B cell (primary cell): Measurements from ENCODE around the gene MTMR10. TPM values are rescaled to one million over a fixed set of nuclear protein-coding genes. Genes with fewer than 3 reads are reported as not detected.
A peak's percentile ranks its signal among the peaks of the same experiment; 100 is the strongest.

Experiments
- ATAC-seq: fragments of 200-7000 bp; cut with Tn5 transposase; one replicate; pipeline ENCODE4 v1.10.0; 2021; ENCODE audit warnings: low read depth, mild to moderate bottlenecking, moderate number of reproducible peaks, moderate library complexity
- CTCF ChIA-PET: fragments of 350-600 bp; sonication (Branson Sonifier 250); formaldehyde crosslinking; loops from one replicate; lab custom pipeline; 2021; ENCODE audit warnings: antibody characterized with exemption, inconsistent platforms; lab: Charles Lee
- POLR2A ChIA-PET: fragments of 350-600 bp; sonication (Branson Sonifier 250); formaldehyde crosslinking; loops from one replicate; lab custom pipeline; 2021; ENCODE audit warnings: antibody characterized with exemption; lab: Charles Lee
- DNase-seq: peaks from one replicate; pipeline ENCODE4 v3.0.0; 2013
- H2AFZ ChIP-seq: 2 replicates; pipeline ENCODE4 v1.6.1; 2012; ENCODE audit warnings: mild to moderate bottlenecking, low read depth, low read length; ENCODE audit not compliant: insufficient read depth, poor library complexity, severe bottlenecking
- H3K27ac ChIP-seq, 2 donors: 1 replicate in 1 of 2; 2 replicates in 1 of 2; pipeline ENCODE4 v1.5.1; 2012 to 2013; ENCODE audit warnings: low read length in 2 of 2, mild to moderate bottlenecking in 2 of 2, moderate library complexity in 1 of 2
- H3K27me3 ChIP-seq, 4 experiments: fragments of 200-600 bp in 1 of 4; sonication (generic) in 1 of 4; replicated peaks in 1 of 4; 1 replicate in 2 of 4; 2 replicates in 2 of 4; pipeline versions ENCODE4 v1.6.1 to v1.7.0; 2013 to 2016; ENCODE audit warnings: low read length in 3 of 4, mild to moderate bottlenecking in 2 of 4, mixed read lengths in 1 of 4, moderate library complexity in 1 of 4; ENCODE audit not compliant: insufficient read depth in 4 of 4, control insufficient read depth in 3 of 4; ENCODE audit errors: control extremely low read depth in 1 of 4
- H3K36me3 ChIP-seq, 2 experiments: replicated peaks in 1 of 2; 1 replicate in 1 of 2; 2 replicates in 1 of 2; pipeline versions ENCODE4 v1.6.1 to v1.7.1; 2013; ENCODE audit warnings: low read length in 1 of 2; ENCODE audit not compliant: insufficient read depth in 2 of 2, control insufficient read depth in 1 of 2; ENCODE audit errors: control extremely low read depth in 1 of 2, extremely low read depth in 1 of 2
- H3K4me1 ChIP-seq, 2 donors: fragments of 200-600 bp in 1 of 2; sonication (generic) in 1 of 2; 1 replicate in 1 of 2; 2 replicates in 1 of 2; pipeline versions ENCODE4 v1.5.1 to v1.6.1; 2013 to 2017; ENCODE audit warnings: low read length in 2 of 2; ENCODE audit not compliant: control insufficient read depth in 2 of 2, insufficient read depth in 2 of 2
- H3K4me2 ChIP-seq: replicated peaks from 2 replicates; pipeline ENCODE3; 2012; ENCODE audit warnings: mild to moderate bottlenecking, low read depth, low read length; ENCODE audit not compliant: poor library complexity, severe bottlenecking
- H3K4me3 ChIP-seq, 5 experiments: fragments of 200-600 bp in 1 of 5; sonication (generic) in 1 of 5; 1 replicate in 3 of 5; 2 replicates in 2 of 5; pipeline versions ENCODE4 v1.5.1 to v1.7.0; 2011 to 2016; ENCODE audit warnings: low read length in 4 of 5, mild to moderate bottlenecking in 4 of 5, low read depth in 2 of 5, control low read depth in 1 of 5, moderate library complexity in 1 of 5; ENCODE audit not compliant: insufficient read depth in 1 of 5; ENCODE audit errors: control extremely low read depth in 1 of 5, extremely low read depth in 1 of 5
- H3K79me2 ChIP-seq: fragments of 200-600 bp; sonication (generic); one replicate; pipeline ENCODE4 v1.6.0; 2016; ENCODE audit warnings: low read length; ENCODE audit not compliant: control insufficient read depth, insufficient read depth
- H3K9ac ChIP-seq: fragments of 200-600 bp; sonication (generic); 2 replicates; pipeline ENCODE4 v1.6.1; 2017; ENCODE audit warnings: mild to moderate bottlenecking, low read length, moderate library complexity
- H3K9me3 ChIP-seq, 3 donors: one replicate each; pipeline versions ENCODE4 v1.6.1 to v1.7.1; 2013; ENCODE audit warnings: low read length in 2 of 3; ENCODE audit not compliant: control insufficient read depth in 2 of 3, insufficient read depth in 1 of 3; ENCODE audit errors: control extremely low read depth in 1 of 3
- H4K20me1 ChIP-seq: 2 replicates; pipeline ENCODE4 v1.6.0; 2012; ENCODE audit warnings: mild to moderate bottlenecking, low read length; ENCODE audit not compliant: insufficient read depth, control insufficient read depth, poor library complexity, severe bottlenecking
- H3K27ac Mint-ChIP-seq: one replicate; pipeline ENCODE4 v1.8.0; 2021; ENCODE audit warnings: mixed read lengths
- H3K27me3 Mint-ChIP-seq: one replicate; pipeline ENCODE4 v1.8.0; 2021; ENCODE audit warnings: mixed read lengths
- H3K4me1 Mint-ChIP-seq: one replicate; pipeline ENCODE4 v1.8.0; 2021; ENCODE audit warnings: mixed read lengths
- H3K4me3 Mint-ChIP-seq: one replicate; pipeline ENCODE4 v1.8.0; 2021; ENCODE audit warnings: mixed read lengths
- H3K9me3 Mint-ChIP-seq: one replicate; pipeline ENCODE4 v1.8.0; 2022; ENCODE audit warnings: mixed read lengths; ENCODE audit not compliant: insufficient read depth
- CTCF ChIP-seq: fragments of 200-600 bp; IDR thresholded peaks from one replicate; pipeline ENCODE4 v1.8.0; 2022; ENCODE audit warnings: antibody characterized with exemption, mild to moderate bottlenecking
- EZH2 ChIP-seq: IDR thresholded peaks from 2 replicates; pipeline ENCODE4 v1.6.1; 2012; ENCODE audit warnings: borderline replicate concordance, low read depth, mild to moderate bottlenecking, moderate library complexity, low read length; ENCODE audit not compliant: insufficient read depth, poor library complexity, severe bottlenecking
- WGBS: methylation state at CpG from one replicate; pipeline ENCODE4 v1.1.5; 2013; ENCODE audit warnings: missing lambda C conversion rate; ENCODE audit not compliant: insufficient coverage; 5-methylcytosine and 5-hydroxymethylcytosine counted together
- intact Hi-C: fragments of 100-400 bp; cut with micrococcal nuclease; formaldehyde crosslinking; loops from one replicate; pipeline ENCODE4 v1.10.0; 2022
- polyA plus RNA-seq: library from polyadenylated mRNA; depleted of rRNA; stranded (reverse); fragments of >200 nt; gene quantifications from 2 replicates; pipeline ENCODE4 v1.2.3, GENCODE V29; 2012
- total RNA-seq, 2 donors: library from RNA; stranded (reverse); fragments of 120-200 nt in 1 of 2; gene quantifications; 1 replicate in 1 of 2; 2 replicates in 1 of 2; pipeline versions ENCODE4 v1.2.3 to v1.2.4, GENCODE V29; 2013 to 2022

Gene MTMR10
- total and polyA plus RNA-seq, 2 donors (not counting 1 experiment from before 2014, with no cell fraction given): 27.9 to 50.2 TPM

- Histone ChIP-seq H3K36me3 (peaks cover 3 to 34% of the 10 kb centered on the region in 2 experiments), H3K9ac (no peak overlapping the region), H3K9me3 (no peaks in the 10 kb centered on the region), H3K79me2 (no peaks in the 10 kb centered on the region), H4K20me1 (no peaks in the 10 kb centered on the region), H3K27me3 (no peaks in the 10 kb centered on the region), H3K4me2 (no peak overlapping the region), H3K4me3 (no peak overlapping the region), H3K4me1 (peaks cover 0 to 5% of the 10 kb centered on the region in 2 donors), H3K27ac (no peak overlapping the region), H2AFZ (no peak overlapping the region)
- H3K27me3 Mint-ChIP-seq: no peaks in the 10 kb centered on the region
- intact Hi-C loops: no loop called here
- no peak overlapping the region for H3K4me3 Mint-ChIP-seq
- DNase-seq (no peak), ATAC-seq (peak; percentile 17)
- ChIA-PET POLR2A (no interaction called here), CTCF (interaction anchor here (5.3 kb wide), 1 partner anchor 199 kb away, joined by 29 read pairs; no protein-coding TSS in a partner anchor)
- no peak for TF ChIP-seq CTCF
- TF ChIP-seq EZH2: no peak
- peaks cover 17% of the 10 kb centered on the region for H3K4me1 Mint-ChIP-seq
- H3K9me3 Mint-ChIP-seq: no peaks in the 10 kb centered on the region
- peak overlapping the region; percentile 46 for H3K27ac Mint-ChIP-seq
- WGBS: 72% methylated on average over 8 of the region's 8 CpGs
Measured at GRCh38 chr15:30930422-30930821, 61.0 kb downstream of the MTMR10 start.

DNA sequence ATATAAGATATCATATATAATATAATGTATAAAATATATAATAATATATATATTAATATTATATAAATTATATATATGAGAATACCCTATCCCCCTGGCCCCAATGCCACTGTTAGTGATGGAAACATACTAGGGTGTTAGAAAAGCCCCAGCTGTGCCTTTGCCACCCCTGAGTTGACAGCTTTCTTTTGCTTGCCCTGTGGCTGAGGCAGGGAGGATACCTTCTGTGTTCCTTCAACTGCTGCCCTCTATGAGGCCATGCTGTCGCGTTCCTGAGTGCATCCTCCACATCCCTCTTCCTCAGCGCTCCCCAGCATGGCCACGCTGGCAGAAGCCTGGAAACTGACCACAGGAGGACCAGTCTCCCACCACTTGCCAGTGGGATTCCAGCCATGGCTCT is 61.4 kb downstream of the MTMR10 start:
- ChIA-PET CTCF (no interaction called here), POLR2A (no interaction called here)
- no peaks in the 10 kb centered on the region for H3K9me3 Mint-ChIP-seq
- peaks cover 17% of the 10 kb centered on the region for H3K4me1 Mint-ChIP-seq
- Histone ChIP-seq H3K79me2 (no peaks in the 10 kb centered on the region), H3K36me3 (peaks cover 3 to 38% of the 10 kb centered on the region in 2 experiments), H4K20me1 (no peaks in the 10 kb centered on the region), H3K4me1 (peaks cover 0 to 5% of the 10 kb centered on the region in 2 donors), H3K27ac (no peak overlapping the region), H3K4me2 (no peak overlapping the region), H3K9me3 (no peaks in the 10 kb centered on the region), H3K4me3 (no peak overlapping the region), H3K27me3 (no peaks in the 10 kb centered on the region), H3K9ac (no peak overlapping the region), H2AFZ (no peak overlapping the region)
- TF ChIP-seq EZH2 (no peak), CTCF (no peak)
- no peaks in the 10 kb centered on the region for H3K27me3 Mint-ChIP-seq
- intact Hi-C loops: no loop called here
- DNase-seq: no peak
- H3K4me3 Mint-ChIP-seq: no peak overlapping the region
- ATAC-seq: no peak
- peak overlapping the region; percentile 46 for H3K27ac Mint-ChIP-seq
- WGBS: 98% methylated on average over 4 of the region's 4 CpGs
